NCI-H2029 treated with DMSO at 0.1 percent for 48 hours (cell line): ENCODE results near the gene GVQW3.
A peak's percentile ranks its signal among the peaks of the same experiment; 100 is the strongest.

ENCODE experiments used
- DNase-seq: peaks from one replicate; lab custom pipeline; 2025; lab: John Stamatoyannopoulos, UW

Gene GVQW3

DNA sequence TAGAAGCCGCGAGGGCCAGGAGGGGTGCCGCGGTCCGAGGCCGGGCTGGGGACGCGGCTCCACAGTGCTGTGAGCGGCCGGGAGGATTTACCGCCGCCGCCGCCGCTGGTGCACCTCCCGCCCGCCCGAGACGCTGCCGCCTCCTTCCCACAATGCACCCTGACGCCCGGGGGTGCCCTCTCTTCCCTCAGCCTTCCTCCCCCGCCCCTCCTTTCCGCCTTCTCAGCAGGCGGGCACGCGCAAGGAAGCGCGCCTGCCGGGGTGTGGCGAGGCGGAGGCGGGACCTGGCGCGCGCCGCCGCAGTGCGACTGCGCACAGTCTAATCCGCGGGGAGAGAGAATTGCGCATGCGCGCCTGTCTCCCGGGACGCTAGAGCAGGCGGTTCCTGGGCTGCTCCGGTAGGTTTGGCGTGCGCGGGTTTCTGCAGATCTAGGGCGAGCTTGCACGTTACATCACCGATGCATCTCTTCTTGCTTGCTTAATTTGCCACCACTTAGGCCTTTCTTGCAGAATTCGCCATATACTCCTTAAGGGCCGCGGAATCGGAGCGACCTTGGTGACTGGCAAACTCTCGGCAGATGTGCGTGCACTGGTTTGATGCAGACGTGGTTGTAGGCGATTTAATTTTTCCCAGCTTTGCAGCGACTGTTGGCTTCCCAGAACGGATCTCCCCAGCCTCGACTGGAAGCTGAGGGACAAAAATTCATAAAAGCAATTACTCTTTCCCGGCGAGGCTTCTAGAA is at the start of gene GVQW3, which contains the start of gene THAP12:
Gene GVQW3, plus strand, starts transcription at position 347 of the 743 bp plus-strand sequence. CDS start 506 bp downstream, outside the sequence.
Gene THAP12, minus strand, starts transcription at position 156 of the 743 bp plus-strand sequence. CDS start 296 bp downstream, outside the sequence.
- DNase-seq = peak; percentile 85

DNA sequence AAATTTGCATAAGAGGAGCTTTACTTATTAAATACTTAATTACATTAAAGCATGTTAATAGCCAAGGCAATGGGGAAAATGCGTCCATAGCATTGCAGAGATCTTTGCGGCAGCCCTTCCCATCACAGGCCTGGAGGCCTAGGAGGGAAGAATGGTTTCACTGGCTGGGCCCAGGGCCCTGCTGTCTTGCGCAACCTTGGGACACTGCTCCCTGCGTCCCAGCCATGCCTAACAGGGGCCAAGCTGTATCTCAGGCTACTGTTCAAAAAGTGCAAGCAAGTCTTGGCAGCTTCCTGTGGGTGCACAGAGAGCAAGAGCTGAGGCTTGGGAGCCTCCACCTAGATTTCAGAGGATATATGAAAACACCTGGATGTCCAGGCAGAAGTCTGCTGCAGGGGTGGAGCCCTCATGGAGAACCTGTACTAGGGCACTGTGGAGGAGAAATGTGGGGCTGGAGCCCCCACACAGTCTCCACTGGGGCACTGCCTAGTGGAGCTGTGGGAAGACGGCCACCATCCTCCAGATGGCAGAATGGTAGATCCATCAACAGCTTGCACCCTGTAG is 46.2 kb upstream of the GVQW3 start:
- no peak for DNase-seq

DNA sequence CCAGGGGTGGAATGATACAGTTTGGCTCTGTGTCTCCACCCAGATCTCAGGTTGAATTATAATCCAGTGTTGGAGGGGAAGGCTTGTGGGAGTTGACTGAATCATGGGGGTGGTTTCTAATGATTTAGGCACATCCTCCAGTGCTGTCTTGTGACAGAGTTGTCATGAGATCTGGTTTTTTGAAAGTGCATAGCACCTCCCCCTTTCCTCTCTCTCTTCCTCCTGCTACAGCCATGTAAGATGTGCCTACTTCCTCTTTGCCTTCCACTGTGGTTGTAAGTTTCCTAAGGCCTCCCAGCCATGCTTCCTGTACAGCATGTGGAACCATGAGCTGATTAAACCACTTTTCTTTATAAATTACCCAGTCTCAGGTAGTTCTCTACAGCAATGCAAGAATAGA is 45.3 kb upstream of the GVQW3 start:
- no peak for DNase-seq

DNA sequence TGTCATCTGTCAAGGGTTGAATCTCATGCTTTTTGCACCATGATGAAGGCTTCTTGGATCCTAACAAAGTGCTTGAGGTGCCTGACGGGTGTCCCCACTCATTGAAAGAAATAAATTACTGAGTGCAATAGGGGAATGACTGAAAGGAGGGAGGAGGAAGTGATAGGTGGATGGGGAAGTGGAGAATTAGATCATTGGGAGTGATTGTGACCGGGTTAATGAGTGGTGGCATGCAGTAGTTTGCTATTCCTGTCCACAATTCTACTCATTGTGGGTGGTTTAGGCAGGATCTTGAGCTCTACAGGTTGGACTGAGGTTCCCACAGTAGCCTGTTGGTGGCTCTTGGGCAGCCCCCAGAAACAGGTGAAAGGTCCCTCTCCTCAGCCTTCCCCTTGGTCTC is 44.5 kb upstream of the GVQW3 start:
- no peak for DNase-seq

DNA sequence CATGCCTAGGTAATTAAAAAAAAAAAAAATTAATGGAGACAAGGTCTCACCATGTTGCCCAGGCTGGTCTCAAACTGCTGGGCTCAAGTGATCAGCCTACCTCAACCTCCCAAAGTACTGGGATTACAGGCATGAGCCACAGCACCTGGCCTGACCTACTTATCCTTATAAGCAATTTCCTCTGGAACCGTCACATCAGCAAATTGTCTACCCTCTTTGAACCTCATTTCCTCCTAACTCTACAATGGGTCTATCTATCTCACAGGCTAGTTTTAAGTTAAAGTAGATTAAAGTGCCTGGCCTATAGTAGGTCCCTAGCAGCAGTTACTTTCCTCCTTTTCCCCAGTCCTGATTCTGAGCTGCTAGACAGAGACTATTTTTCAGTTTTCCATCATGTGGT is 43.7 kb upstream of the GVQW3 start:
- no peak for DNase-seq

DNA sequence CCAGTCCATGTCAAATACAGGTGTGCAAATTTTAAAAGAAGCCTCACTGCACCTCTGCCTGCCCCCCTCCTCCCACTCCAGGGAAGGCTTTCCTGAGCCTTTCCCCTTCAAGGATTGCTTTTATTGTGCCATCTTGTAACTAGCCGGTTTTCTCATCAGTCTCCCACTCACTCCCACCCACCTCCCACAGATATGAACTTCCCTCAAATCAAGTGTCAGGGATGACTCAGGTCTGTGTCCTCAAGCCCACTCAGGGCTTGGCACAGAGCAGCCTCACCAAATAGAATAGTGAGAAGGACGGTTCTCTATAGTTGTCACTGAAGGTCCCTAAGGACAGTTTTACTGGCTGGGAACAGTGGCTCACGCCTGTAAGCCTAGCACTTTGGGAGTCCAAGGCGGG is 43.2 kb upstream of the GVQW3 start:
- no peak for DNase-seq

DNA sequence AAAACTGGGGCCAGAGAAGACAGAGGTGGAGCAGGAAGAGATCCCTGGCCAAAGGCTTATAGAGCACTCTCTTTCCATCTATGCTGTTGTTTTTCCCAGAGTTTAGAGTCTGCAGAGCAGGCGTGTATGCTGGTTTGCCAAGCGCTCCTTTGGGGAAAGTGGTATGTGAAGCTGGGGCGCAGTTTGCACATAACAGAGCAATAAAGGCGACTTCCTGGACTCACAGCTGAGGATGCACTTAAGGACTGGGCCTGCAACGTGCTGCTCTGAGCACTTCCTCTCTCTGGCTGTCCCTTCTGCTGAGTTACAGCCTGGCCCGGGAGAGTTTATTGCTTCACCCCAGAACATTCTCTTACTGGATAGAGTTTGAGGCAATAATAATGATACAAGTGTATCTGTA is 41.9 kb upstream of the GVQW3 start:
- DNase-seq = no peak

DNA sequence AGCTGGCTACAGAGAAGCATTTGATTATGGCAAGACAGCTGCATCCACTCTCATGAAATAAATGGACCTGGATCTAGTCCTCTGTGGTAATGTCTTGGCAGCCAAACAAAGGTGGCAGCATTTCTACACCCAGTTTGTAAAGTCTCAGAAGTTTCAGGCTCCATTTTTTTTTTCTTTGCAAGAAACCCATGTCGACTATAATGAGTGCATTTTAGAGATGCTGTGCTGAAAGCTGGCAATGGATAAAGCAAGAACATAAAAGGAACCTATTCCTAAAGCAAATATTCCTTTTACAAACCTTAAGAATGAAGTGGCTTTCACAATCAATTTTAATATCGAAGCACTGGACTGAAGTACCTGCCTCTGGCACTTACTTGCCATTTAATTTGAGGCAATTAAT is 33.7 kb upstream of the GVQW3 start:
- no peak for DNase-seq

DNA sequence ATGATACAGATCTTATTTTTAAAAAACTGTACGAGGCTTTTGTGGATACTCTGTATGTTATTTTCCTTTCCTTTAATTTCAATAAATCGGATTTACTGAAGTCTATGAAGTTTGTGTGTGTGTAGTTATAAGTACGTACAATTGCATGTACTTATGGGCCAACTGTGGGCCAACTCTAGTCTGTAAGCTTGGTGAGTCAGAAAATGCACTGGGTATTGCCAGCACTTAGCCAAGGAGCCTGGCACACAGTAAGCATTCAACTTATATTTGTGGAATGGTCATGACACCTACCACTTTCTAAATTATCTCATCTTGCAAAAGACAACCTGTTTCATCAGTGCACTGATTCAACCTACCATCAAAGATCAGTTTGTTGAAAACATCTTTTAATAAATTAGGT is 32.8 kb upstream of the GVQW3 start:
- DNase-seq = no peak

DNA sequence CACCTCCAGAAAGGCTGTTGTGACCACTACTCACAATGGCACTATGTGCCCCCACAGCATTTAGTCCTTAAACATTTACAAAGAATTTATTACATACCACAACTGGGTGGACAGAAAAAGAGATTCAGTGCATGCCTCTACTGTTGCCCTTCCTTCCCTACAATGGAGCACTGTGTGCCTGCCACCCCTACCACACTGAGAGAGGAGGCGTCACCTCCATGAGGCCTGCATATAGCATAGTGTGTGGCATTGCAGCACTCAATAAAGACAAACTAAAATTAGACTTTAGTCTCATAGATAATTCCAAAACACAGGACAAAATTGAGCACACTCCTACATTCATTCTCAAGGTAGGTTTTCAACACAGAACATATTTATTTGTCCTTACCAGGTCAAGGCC is 26.0 kb upstream of the GVQW3 start:
- DNase-seq = no peak

DNA sequence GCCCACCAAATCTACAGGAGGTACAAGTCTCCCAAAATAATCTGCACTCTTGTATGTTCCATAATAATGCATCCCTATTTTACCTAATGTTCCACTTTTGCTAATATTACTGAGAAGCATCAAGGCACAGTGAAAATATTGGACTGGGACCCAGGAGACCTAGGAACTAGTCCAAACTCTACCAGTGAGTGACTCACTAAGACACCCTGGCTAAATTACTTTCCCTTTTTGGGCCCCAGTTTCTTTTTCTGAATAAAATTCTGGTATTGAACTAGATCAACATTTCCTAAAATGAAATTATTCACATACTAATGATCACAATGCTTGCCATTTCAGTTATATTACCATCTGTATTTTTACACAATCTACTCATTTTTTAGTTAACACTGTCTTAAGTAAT is 19.7 kb upstream of the GVQW3 start:
- no peak for DNase-seq

DNA sequence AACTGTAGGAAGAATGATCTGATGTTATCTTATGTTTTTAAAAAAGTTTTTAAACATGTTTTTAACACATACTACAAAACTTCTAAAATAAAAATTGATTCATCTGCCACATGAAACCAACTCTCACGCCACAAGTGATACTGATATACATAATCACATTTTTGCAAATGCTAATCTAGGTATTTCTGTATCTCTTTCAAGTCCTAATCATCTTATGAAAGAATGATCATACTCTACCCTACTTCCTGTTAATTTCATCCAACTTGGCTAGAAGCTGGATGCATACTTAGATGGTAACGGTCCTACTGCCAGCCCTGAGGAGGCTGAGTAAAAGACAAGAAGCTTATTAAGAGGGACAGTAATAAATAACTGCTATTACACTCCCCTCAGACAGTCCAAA is 19.3 kb upstream of the GVQW3 start:
- no peak for DNase-seq

DNA sequence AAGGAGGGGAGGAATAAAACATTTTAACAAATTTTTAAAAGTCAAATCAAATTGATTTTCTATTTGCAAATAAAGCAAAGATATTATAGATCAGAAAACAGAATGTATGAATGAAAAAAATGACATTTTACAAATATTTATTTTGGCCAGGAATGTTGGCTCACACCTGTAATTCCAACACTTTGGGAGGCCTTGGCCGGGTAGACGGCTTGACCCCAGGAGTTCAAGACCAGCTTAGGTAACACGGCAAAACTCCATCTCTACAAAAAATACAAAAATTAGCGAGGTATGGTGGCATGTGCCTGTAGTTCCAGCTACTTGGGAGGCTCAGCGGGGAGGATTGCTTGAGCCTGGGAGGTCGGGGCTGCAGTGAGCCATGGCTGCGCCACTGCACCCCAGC is 18.4 kb upstream of the GVQW3 start:
- DNase-seq = no peak

DNA sequence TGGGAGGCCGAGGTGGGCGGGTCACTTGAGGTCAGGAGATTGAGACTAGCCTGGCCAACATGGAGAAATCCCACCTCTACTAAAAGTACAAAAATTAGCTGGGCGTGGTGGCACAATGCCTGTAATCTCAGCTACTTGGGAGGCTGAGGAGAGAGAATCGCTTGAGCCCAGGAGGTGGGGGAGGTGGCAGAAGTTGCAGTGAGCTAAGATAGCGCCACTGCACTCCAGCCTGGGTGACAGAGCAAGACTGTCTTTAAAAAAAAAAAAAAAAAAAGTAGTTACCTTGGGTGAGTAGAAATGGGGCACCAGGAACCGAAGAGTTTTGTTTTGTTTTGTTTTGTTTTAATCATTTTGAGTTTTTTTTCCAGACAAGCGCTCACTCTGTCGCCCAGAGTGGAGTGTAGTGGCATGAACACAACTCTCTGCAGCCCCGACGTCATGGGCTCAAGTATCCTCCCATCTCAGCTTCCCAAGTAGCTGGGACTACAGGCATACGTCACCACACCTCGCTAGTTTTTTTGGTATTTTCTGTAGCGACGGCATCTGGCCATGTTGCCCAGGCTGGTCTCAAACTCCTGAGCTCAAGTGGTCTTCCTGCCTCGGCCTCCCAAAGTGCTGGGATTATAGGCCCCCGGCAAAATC is 16.0 kb upstream of the GVQW3 start:
- DNase-seq = no peak

DNA sequence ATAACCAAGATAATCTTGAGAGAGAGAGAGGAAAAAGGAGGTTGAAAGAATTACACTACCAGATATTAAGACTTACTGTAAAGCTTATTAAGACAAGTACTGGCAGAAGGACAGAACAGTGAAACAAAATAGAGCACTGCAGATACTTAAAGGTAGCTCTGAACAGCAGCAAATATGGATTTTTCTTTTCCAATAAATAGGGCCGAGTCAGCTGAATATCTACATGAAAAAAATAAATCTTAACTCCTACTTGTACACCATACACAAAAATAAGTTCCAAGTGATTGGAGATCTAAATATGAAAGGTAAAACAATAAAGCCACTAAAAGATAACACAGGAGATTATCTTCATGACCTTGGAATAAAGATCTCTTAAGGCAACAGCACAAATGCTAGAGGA is 12.6 kb upstream of the GVQW3 start:
- no peak for DNase-seq

DNA sequence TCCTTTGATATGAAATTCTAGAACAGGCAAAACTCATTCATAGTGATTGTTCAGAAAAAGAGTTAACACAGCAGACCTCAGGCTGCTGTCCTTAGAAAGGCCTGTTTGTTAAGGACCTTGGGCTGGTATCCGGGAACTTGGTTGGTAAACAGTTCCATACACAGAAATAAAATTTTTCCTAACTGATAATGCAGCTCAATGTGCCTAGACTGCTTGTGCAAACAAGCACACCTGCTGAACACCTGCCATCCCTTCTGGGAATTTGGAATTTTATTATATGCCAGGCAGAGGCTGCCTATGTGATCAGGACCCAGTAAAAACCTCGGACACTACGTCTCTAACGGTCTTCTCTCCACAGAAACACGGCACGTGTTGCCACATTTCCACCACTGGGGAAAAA is 11.7 kb upstream of the GVQW3 start:
- peak; percentile 46 for DNase-seq

DNA sequence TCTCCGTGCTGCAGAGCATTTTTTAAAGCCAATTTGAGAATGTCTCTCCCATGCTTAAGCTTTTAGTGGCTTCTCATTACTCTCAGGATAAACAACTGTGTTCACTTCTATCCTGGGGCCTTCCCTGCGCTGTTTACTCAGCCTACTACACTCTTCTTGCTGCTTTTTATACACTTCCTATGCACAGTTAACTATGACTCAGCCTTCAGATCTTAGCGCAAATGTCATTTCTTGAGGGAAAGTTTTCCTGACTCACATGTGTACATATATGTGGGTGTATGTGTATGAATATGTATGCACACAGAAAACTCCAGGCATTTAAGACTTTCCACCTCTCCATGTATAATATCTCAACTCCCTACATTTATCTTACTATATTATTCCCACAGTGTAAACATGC is 10.0 kb upstream of the GVQW3 start:
- DNase-seq = peak; percentile 25

DNA sequence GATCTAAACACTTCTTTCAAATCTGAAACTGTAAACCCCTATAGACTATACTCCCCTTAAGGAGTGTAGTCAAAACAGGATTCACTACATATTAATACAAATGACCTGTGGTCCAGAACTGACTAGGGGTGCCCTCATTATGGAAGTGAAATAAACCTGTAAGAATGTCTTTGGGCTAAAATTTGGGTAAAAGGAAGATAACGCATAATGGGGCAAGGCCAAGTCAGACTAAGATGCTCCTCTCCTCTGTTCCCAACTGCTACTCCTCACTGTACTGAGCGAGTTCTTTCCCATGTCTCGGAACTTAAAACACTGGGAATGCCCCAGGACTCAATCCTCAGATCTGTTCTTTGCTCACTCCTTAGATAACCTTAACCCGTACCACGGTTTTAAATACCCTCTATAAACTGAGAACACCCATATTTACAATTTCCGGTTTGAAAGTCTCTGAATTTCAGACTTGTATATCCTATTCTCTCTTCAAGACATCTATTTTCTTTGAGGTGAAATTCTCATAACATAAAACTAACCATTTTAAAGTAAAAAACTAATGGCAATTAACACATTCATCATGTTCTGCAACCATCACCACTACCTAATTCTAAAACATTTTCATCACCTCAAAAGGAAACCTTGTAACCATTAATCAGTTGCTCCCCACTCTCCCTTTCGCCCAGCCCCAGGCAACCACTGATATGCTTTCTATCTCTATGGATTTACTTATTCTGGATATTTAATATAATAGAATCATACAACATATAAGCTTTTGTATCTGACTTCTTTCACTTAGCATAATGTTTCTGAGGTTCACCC is 4.2 kb upstream of the GVQW3 start:
- DNase-seq = no peak

DNA sequence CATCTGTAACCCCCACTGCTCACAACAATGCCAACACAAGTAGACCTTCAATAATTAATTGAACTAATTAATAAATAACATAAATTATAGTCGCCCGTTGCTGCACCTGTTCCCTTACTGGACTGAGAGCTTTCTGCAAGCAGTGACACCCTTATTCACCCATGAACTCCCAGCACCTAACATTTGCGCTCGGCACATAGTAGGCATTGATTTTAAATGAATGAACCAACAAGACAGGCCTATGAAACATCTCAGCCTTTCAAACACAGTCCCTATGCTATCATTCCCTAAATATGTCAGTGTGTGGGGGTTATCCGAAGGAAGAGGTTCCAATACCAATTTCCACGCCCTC is 1.3 kb upstream of the GVQW3 start:
- DNase-seq = no peak

DNA sequence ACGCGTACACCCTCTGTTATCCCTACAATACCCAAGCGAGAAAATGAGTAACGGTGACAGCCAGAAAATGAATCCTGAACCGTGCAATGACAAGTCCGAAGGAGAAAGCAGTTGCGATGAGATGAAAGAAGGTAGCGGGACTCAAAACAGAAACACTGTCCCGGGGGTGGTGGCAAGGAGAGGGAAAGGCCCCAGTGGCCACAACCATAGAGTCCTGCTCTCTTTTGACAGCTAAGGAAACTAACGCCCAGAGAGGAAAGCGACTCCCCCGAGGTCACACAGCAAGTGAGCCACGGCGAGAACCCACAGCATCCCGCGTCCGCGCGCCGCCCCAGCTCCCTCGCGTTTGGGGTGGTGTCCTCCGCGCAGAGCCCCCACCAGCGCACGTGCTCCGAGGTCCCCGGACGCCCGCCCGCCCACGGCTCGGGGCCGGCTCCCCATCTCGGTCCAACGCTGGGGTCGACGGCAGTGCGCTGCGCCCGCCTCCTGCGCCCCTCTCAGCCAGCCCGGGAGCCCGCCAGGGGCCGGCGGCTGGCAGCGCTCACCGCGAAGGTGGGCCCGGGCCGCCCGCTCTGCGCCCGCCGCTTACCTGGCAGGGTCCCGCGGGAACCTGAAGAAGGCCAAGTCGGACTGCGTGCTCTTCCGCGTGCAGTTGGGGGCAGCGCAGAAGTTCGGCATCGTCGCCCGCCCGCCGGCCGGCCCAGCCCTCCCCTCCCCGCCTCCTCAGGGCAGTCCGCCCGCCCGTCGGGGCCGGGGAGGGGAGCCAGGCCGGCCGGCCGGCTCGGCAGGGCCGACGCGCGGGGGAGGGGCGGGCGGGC is 755 bp upstream of the GVQW3 start:
- no peak for DNase-seq

DNA sequence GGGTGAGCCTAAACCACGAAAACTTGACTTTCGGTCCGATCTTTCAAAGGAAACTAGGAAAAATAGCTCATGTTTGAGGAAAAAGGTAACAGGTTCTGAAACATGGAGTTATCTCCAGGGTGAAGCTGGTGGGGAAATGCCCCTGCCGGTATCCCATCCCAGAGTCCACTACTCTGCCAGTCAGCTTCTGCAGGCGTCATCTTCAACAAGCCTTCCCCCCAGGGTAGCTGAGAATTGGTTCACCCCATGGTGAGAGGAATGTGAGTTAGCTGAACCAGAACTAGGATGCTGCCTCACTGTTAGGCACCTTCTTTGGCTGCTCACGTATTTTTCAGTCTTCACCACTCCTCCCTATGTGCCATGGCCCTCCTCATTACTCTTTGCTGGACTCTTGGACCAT is 1.1 kb downstream of the GVQW3 start:
- no peak for DNase-seq

DNA sequence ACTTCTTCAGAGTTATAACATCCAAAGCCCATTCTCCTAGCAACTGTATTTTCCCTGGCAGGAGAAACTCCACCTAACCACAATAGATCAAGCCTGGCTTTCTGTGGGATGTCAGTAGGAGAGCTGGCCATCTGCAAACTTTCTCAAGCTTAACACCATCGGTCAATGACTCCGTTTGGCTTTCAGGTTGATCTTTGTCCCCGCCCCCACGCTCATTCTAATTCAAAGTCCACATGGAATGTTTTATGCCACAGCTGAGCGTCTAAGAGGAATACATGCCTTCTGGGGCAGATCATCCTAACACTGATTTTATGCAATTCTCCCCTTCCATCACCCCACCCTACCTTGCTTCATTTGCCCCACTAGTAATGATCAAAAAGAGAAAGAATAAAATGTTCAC is 4.8 kb downstream of the GVQW3 start:
- DNase-seq = no peak
